ENCODE measurements around the gene EPSTI1. TPM values are rescaled to one million over a fixed set of nuclear protein-coding genes. Genes with fewer than 3 reads are reported as not detected.

Gene EPSTI1
- total RNA-seq, 1 experiment from 2014 or later, result not detected

DNA sequence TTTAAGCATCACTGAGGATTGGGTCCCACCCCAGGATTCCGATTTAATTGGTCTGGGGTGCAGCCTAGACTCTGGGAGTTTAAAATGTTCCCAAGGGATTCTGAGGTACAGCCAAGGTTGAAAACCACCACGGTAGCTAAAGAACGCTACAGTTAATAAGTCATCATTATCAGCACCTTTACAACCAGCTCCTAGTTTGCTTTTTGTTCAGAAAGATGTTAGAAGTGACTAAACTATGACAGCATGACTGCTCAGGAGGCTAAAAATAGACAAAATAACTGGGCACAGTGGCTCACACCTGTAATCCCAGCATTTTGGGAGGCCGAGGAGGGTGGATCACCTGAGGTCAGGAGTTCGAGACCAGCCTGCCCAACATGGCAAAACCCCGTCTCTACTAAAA, 11.7 kb upstream of the EPSTI1 start:
- H3K9me3 Mint-ChIP-seq (ENCODE audit: unreplicated experiment), result peaks cover 8% of the 10 kb centered on the region
- peaks cover 35% of the 10 kb centered on the region for H3K4me1 Mint-ChIP-seq (ENCODE audit: insufficient read depth, unreplicated experiment)
- H3K27ac Mint-ChIP-seq (ENCODE audit: low read depth, unreplicated experiment), result peak overlapping the region; percentile 88
- intact Hi-C loops (cut with micrococcal nuclease), result no loop called here
- no peaks in the 10 kb centered on the region for H3K27me3 Mint-ChIP-seq (ENCODE audit: insufficient read depth, unreplicated experiment)
- BruUV-seq (replicated peaks), result no TSS peak
- POLR2A ChIA-PET, result interaction anchor here (1.0 to 1.7 kb wide), 9 partner anchors 10 to 875 kb away, joined by 3 to 8 read pairs (median 3); partner anchors contain the start of gene CCDC122
- DNase-seq (ENCODE audit: unreplicated experiment), result no peak
- H3K4me3 Mint-ChIP-seq (ENCODE audit: unreplicated experiment), result no peak overlapping the region
- CTCF ChIA-PET, result interaction anchor here (0.5 to 0.9 kb wide), 2 partner anchors 32 to 126 kb away, joined by 3 to 4 read pairs; no protein-coding TSS in a partner anchor
- peaks cover 5% of the 10 kb centered on the region for H3K36me3 Mint-ChIP-seq (ENCODE audit: insufficient read depth, unreplicated experiment)
- TF ChIP-seq, protein P1, sequence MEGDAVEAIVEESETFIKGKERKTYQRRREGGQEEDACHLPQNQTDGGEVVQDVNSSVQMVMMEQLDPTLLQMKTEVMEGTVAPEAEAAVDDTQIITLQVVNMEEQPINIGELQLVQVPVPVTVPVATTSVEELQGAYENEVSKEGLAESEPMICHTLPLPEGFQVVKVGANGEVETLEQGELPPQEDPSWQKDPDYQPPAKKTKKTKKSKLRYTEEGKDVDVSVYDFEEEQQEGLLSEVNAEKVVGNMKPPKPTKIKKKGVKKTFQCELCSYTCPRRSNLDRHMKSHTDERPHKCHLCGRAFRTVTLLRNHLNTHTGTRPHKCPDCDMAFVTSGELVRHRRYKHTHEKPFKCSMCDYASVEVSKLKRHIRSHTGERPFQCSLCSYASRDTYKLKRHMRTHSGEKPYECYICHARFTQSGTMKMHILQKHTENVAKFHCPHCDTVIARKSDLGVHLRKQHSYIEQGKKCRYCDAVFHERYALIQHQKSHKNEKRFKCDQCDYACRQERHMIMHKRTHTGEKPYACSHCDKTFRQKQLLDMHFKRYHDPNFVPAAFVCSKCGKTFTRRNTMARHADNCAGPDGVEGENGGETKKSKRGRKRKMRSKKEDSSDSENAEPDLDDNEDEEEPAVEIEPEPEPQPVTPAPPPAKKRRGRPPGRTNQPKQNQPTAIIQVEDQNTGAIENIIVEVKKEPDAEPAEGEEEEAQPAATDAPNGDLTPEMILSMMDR (IDR thresholded peaks at IDR 0.05; ENCODE audit: unreplicated experiment), result no peak

DNA sequence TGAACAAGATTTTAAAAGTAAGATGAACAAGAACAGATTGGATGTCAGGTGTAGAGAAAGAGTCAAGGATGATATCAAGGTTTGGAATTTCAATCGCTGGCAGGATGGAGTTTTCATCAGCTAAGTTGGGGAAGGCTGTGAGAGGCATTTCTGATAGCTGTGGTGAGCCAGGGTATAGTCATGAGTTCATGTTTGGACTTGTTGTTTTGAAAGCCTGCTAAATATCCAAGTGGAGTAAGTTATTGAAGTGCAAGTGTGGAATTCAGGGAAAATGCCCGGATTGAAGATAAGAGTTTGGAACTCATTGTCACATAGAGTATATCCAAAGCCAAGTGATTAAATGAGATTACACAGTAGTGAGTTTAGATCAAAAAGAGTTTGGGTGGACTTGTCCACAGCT, 11.0 kb upstream of the EPSTI1 start:
- no TSS peak for BruUV-seq (replicated peaks)
- Mint-ChIP-seq H3K27ac (ENCODE audit: low read depth, unreplicated experiment) (peak overlapping the region; percentile 88), H3K36me3 (ENCODE audit: insufficient read depth, unreplicated experiment) (peaks cover 5% of the 10 kb centered on the region), H3K4me1 (ENCODE audit: insufficient read depth, unreplicated experiment) (peaks cover 35% of the 10 kb centered on the region), H3K27me3 (ENCODE audit: insufficient read depth, unreplicated experiment) (no peaks in the 10 kb centered on the region), H3K9me3 (ENCODE audit: unreplicated experiment) (peaks cover 8% of the 10 kb centered on the region), H3K4me3 (ENCODE audit: unreplicated experiment) (peak overlapping the region; percentile 7)
- ChIA-PET CTCF (no interaction called here), POLR2A (interaction anchor here (0.6 to 1.7 kb wide), 11 partner anchors 10 to 876 kb away, joined by 3 to 8 read pairs (median 3); partner anchors contain the start of gene CCDC122)
- DNase-seq (ENCODE audit: unreplicated experiment), result peak; percentile 71
- intact Hi-C loops (cut with micrococcal nuclease), result no loop called here
- TF ChIP-seq, protein P1 (IDR thresholded peaks at IDR 0.05; ENCODE audit: unreplicated experiment), result no peak

DNA sequence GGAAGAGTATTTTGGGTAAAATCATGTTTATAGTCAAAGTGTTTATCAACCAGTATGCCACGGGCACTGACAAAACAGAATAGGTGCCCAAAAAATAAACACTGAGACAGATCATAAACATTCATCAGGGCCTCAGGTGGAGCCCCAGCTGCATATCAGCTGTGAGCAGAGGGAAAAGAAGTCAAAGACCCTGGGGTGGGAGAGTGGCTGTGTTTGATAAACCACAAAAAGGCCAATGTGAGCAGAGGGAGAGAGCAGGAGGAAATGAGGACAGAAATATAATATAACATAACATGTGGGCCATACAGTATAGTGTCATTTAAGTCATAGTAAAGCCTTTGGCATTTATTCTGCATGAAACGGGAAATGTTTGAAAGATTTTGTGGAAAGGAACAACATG, 10.0 kb upstream of the EPSTI1 start:
- no peak for DNase-seq (ENCODE audit: unreplicated experiment)
- no peaks in the 10 kb centered on the region for H3K36me3 Mint-ChIP-seq (ENCODE audit: insufficient read depth, unreplicated experiment)
- ChIA-PET CTCF (no interaction called here), POLR2A (interaction anchor here (0.7 to 1.3 kb wide), 3 partner anchors 13 to 56 kb away, joined by 3 to 4 read pairs (median 3); no protein-coding TSS in a partner anchor)
- H3K27ac Mint-ChIP-seq (ENCODE audit: low read depth, unreplicated experiment), result peak overlapping the region; percentile 88
- H3K4me3 Mint-ChIP-seq (ENCODE audit: unreplicated experiment), result peak overlapping the region; percentile 31
- peaks cover 8% of the 10 kb centered on the region for H3K9me3 Mint-ChIP-seq (ENCODE audit: unreplicated experiment)
- BruUV-seq (replicated peaks), result no TSS peak
- H3K4me1 Mint-ChIP-seq (ENCODE audit: insufficient read depth, unreplicated experiment), result peaks cover 37% of the 10 kb centered on the region
- TF ChIP-seq, protein P1 (IDR thresholded peaks at IDR 0.05; ENCODE audit: unreplicated experiment), result no peak
- no peaks in the 10 kb centered on the region for H3K27me3 Mint-ChIP-seq (ENCODE audit: insufficient read depth, unreplicated experiment)
- intact Hi-C loops (cut with micrococcal nuclease), result no loop called here

DNA sequence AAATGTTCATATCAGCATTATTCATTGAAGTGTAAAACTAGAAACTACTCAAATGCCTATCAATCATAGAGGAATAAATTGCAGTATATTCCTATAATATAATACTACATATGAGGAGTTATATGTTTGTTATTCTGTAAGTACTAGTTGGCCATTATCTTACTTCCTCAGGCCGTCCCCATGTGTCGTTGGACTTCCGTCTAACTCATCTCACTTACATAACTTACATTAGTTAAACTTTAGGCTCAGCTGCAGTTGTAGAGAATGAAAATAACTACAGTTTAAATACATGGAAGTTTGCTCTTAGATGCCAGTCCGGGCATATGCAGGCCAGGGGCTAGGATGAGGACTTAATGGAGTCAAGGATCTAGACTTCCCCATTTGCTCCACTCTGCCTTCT, 8.6 kb upstream of the EPSTI1 start:
- no peak for DNase-seq (ENCODE audit: unreplicated experiment)
- intact Hi-C loops (cut with micrococcal nuclease), result no loop called here
- Mint-ChIP-seq H3K27ac (ENCODE audit: low read depth, unreplicated experiment) (no peak overlapping the region), H3K4me3 (ENCODE audit: unreplicated experiment) (no peak overlapping the region), H3K36me3 (ENCODE audit: insufficient read depth, unreplicated experiment) (no peaks in the 10 kb centered on the region), H3K27me3 (ENCODE audit: insufficient read depth, unreplicated experiment) (no peaks in the 10 kb centered on the region), H3K4me1 (ENCODE audit: insufficient read depth, unreplicated experiment) (peaks cover 44% of the 10 kb centered on the region), H3K9me3 (ENCODE audit: unreplicated experiment) (peaks cover 8% of the 10 kb centered on the region)
- ChIA-PET CTCF (interaction anchor here (2.4 kb wide), 1 partner anchor 31 kb away, joined by 8 read pairs; no protein-coding TSS in a partner anchor), POLR2A (interaction anchor here (1.1 to 1.3 kb wide), 2 partner anchors 34 to 57 kb away, joined by 3 read pairs; no protein-coding TSS in a partner anchor)
- no TSS peak for BruUV-seq (replicated peaks)
- TF ChIP-seq, protein P1 (IDR thresholded peaks at IDR 0.05; ENCODE audit: unreplicated experiment), result no peak
